IPS-20b (cell line): ENCODE results near the gene AOX1.
"Not testable (repeated sequence)": the region's sequence is repeated elsewhere in the genome, so short reads cannot be mapped to it uniquely, and the experiment has no call there.

Experiments used
- H3K27ac ChIP-seq: one replicate; pipeline ENCODE4 v1.5.1; 2013; ENCODE audit warnings: low read length
- H3K27me3 ChIP-seq: 2 replicates; pipeline ENCODE4 v1.6.1; 2013; ENCODE audit warnings: mild to moderate bottlenecking, low read length, inconsistent platforms; ENCODE audit not compliant: insufficient read depth
- H3K36me3 ChIP-seq: 2 replicates; pipeline ENCODE4 v1.6.1; 2013; ENCODE audit warnings: low read depth, mild to moderate bottlenecking, inconsistent platforms, low read length, moderate library complexity; ENCODE audit not compliant: insufficient read depth
- H3K4me1 ChIP-seq: 2 replicates; pipeline ENCODE4 v1.6.1; 2013; ENCODE audit warnings: mild to moderate bottlenecking, control low read depth, inconsistent platforms, low read length, moderate library complexity; ENCODE audit not compliant: insufficient read depth
- H3K4me3 ChIP-seq: 2 replicates; pipeline ENCODE4 v1.5.1; 2013; ENCODE audit warnings: mild to moderate bottlenecking, low read length, inconsistent platforms
- H3K9ac ChIP-seq: 2 replicates; pipeline ENCODE4 v1.6.1; 2013; ENCODE audit warnings: low read depth, mild to moderate bottlenecking, inconsistent platforms, low read length, moderate library complexity
- H3K9me3 ChIP-seq: 2 replicates; pipeline ENCODE4 v1.6.1; 2013; ENCODE audit warnings: mild to moderate bottlenecking, low read depth, low read length, inconsistent platforms; ENCODE audit not compliant: insufficient read depth

AOX1 gene

GRCh38 chr2:200673191-200673590, 87.4 kb downstream of the AOX1 start:
- Histone ChIP-seq H3K9me3 (no peaks in the 10 kb centered on the region), H3K9ac (no peak overlapping the region), H3K27me3 (no peaks in the 10 kb centered on the region), H3K4me1 (no peaks in the 10 kb centered on the region), H3K27ac (no peak overlapping the region), H3K36me3 (no peaks in the 10 kb centered on the region), H3K4me3 (no peak overlapping the region)

DNA sequence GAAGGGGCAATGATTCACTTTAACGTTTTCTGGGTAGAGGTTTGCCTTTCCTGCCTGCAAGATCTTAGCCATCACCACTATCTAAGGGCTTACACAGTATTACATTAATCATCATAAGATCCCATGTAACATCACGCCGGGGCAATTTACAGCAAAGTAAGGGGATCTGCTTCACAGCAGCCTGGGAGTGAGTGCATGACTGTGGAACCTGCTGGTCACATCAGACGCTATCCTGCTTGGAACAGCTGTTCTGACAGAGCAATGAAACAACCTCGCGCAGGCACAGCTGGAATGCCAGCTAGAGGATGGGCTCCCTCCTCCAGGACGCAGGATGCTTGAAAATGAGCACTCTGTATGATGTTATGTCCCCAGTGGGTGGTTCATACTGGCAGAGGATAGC, 89.0 kb downstream of the AOX1 start:
- Histone ChIP-seq H3K27me3 (no peaks in the 10 kb centered on the region), H3K9ac (no peak overlapping the region), H3K27ac (no peak overlapping the region), H3K9me3 (no peaks in the 10 kb centered on the region), H3K4me1 (no peaks in the 10 kb centered on the region), H3K36me3 (no peaks in the 10 kb centered on the region), H3K4me3 (no peak overlapping the region)

GRCh38 chr2:200677171-200677570, 91.4 kb downstream of the AOX1 start:
- no peaks in the 10 kb centered on the region for H3K4me1 ChIP-seq

DNA sequence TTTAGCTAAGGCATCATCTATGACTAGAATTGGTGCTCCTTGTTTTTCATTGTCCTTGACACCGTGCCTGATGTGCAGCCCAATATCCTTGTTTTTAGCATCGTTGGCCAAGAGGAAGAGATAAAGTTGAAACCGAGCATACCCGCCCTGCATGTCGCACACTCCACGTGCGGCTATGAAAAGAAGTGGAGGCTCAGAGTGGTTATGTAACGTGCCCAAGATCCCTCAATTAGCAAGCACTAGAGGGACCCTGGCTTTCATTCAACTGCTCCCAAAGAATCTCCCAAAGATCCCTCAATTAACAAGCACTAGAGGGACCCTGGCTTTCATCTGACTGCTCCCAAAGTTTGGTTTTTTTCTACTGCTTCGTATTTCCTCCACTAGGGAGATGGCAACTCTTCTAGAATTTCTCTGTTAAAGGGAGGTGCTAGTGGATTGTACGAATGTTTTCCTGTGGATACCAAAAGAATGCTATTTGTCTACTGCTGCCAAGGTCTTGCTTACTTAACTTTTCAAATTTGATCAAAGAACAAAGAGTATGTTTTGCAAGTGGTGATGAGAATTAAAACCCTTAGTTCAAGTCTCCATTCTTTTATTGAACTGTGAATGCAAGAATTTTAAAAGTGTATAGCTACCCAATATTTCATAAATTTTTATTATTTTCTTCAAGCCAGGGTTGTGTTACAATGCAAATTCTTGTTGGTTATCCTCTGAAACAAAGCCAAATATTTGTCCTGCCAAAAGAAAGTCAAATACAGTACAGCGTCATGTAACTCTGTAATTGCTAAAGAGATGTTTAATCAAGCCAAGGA, 92.1 kb downstream of the AOX1 start:
- no peaks in the 10 kb centered on the region for H3K9me3 ChIP-seq
- H3K27me3 ChIP-seq, result no peaks in the 10 kb centered on the region
- no peak overlapping the region for H3K4me3 ChIP-seq
- H3K9ac ChIP-seq, result no peak overlapping the region
- no peak overlapping the region for H3K27ac ChIP-seq
- no peaks in the 10 kb centered on the region for H3K36me3 ChIP-seq
- no peaks in the 10 kb centered on the region for H3K4me1 ChIP-seq

More at GRCh38 chr2:200677171-200677570, 91.4 kb downstream of the AOX1 start:
- Histone ChIP-seq H3K9me3 (no peaks in the 10 kb centered on the region), H3K36me3 (no peaks in the 10 kb centered on the region), H3K27me3 (no peaks in the 10 kb centered on the region), H3K4me3 (no peak overlapping the region), H3K27ac (no peak overlapping the region), H3K9ac (no peak overlapping the region)

GRCh38 chr2:200679127-200679526, 93.3 kb downstream of the AOX1 start:
- Histone ChIP-seq H3K9ac (no peak overlapping the region), H3K4me3 (no peak overlapping the region), H3K4me1 (no peaks in the 10 kb centered on the region), H3K27me3 (no peaks in the 10 kb centered on the region), H3K9me3 (no peaks in the 10 kb centered on the region), H3K27ac (no peak overlapping the region), H3K36me3 (no peaks in the 10 kb centered on the region)

GRCh38 chr2:200679535-200679934, 93.7 kb downstream of the AOX1 start:
- no peaks in the 10 kb centered on the region for H3K4me1 ChIP-seq
- no peaks in the 10 kb centered on the region for H3K36me3 ChIP-seq
- no peak overlapping the region for H3K9ac ChIP-seq
- no peak overlapping the region for H3K27ac ChIP-seq
- H3K9me3 ChIP-seq, result no peaks in the 10 kb centered on the region
- no peaks in the 10 kb centered on the region for H3K27me3 ChIP-seq
- no peak overlapping the region for H3K4me3 ChIP-seq

GRCh38 chr2:200681697-200682096, 95.9 kb downstream of the AOX1 start:
- Histone ChIP-seq H3K4me3 (no peak overlapping the region), H3K27me3 (no peaks in the 10 kb centered on the region), H3K27ac (no peak overlapping the region), H3K9ac (no peak overlapping the region), H3K4me1 (no peaks in the 10 kb centered on the region), H3K9me3 (no peaks in the 10 kb centered on the region), H3K36me3 (no peaks in the 10 kb centered on the region)

- not testable (repeated sequence) for H3K27me3 ChIP-seq, H3K4me3 ChIP-seq, H3K27ac ChIP-seq, H3K36me3 ChIP-seq, H3K9ac ChIP-seq, H3K4me1 ChIP-seq, H3K9me3 ChIP-seq
Measured at GRCh38 chr2:200682407-200682806, 96.6 kb downstream of the AOX1 start.

- Histone ChIP-seq H3K4me1 (no peaks in the 10 kb centered on the region), H3K9ac (no peak overlapping the region), H3K27ac (no peak overlapping the region), H3K36me3 (no peaks in the 10 kb centered on the region), H3K27me3 (no peaks in the 10 kb centered on the region), H3K9me3 (no peaks in the 10 kb centered on the region), H3K4me3 (no peak overlapping the region)
Measured at GRCh38 chr2:200687922-200688920, 102.4 kb downstream of the AOX1 start.

GRCh38 chr2:200689115-200689514, 103.3 kb downstream of the AOX1 start:
- H3K4me1 ChIP-seq, result no peaks in the 10 kb centered on the region; the same call in 1 of the 2 replicates
- no peak overlapping the region for H3K27ac ChIP-seq
- H3K9ac ChIP-seq, result no peak overlapping the region
- no peaks in the 10 kb centered on the region for H3K36me3 ChIP-seq
- H3K9me3 ChIP-seq, result no peaks in the 10 kb centered on the region
- no peaks in the 10 kb centered on the region for H3K27me3 ChIP-seq
- no peak overlapping the region for H3K4me3 ChIP-seq

DNA sequence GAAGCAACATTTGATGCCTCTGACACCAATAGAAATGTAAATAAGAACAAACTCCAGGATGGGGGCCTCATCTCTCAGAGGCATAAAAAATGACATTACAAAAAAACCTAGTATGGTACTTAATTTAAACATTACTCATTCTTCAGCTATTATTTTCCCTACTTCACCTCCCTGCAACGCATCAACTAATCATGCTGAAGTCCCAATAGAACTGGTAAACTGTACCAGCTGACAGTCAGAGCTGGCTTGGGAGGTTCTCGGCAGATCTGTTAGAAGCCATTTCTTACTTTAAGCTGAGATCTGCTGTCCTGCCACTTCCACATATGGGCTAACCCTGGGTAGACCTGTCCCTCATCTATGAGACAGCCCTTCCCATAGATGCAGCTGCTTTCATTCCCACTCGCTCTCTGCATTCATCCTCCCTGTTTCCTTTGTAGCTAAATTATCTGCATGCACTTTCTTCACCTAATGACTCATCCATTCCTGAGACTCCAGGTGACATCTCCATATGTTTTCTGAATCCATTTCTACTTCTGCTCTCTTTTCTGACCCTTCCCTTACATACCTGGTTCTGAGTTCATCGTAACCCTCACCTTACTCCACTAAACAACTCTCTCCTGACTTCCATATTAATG, 108.1 kb downstream of the AOX1 start:
- Histone ChIP-seq H3K9ac (no peak overlapping the region), H3K9me3 (no peaks in the 10 kb centered on the region), H3K27me3 (no peaks in the 10 kb centered on the region), H3K27ac (no peak overlapping the region), H3K4me1 (no peaks in the 10 kb centered on the region; the same call in 1 of the 2 replicates), H3K36me3 (no peaks in the 10 kb centered on the region), H3K4me3 (no peak overlapping the region)
